ENCODE measurements around the gene ASTL.

The ASTL gene

DNA sequence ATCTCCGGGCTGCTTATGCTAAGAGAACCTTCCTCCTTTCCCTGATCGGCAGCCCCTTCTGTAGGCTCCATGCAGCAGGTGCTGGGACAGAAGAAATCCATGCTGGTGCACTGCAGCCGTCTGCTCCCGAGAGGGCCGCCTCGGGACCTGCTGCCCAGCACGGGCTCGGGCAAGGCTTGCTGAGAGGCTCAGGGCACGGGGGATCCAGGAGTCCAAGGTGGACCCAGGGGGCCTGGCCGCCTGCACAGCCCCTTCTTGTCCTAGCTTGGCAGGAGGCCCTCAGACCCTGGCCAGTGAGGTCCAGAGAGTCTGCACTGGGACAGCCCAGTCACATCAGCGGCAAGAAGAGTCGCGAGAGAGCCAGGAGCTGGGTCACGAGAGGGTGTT is 20.2 kb upstream of the ASTL start:
- DNase-seq: no peak

DNA sequence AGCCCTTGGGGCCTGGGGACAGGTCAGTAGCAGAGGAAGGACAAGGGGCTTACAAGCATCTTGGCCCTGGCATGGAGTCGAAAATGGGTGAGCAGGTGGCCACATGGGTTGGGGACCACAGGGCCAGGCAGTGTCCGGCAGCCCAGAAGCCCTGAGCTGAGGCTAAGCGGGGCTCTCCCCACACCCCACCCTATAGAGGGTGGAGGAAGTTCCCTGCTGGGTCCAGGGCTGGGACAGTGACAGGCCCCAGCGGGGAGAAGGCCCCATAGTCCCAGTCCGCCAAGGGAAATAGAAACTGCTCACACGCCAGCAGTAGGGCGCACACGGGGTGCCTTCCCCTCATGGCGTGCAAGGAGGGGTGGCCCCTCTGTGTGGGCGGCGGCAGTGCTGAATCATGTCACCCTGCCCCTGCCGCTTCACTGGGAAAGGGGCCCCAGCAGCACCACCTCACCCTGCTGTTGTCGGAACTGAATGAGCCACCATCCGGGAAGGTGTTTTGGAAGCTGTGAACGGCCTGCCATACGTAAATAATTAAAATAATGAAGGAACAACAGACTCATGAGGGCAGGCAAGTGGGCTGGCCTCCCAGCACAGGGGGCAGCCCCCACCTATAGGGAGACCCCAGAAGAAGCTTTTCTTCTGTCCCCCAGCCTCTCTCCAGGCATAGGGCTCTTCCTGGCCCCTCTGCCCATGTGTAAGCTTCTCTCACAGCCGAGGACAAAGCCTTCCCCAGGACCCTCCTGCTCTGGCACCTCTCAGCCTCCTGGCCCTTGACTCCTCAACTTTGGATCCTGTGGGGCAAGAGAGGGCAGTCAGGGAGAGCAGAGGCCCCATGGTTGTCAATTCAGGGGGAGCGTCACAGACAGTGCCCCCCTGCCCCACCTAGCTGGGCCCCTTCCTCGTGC is 19.6 kb upstream of the ASTL start:
- DNase-seq: no peak

DNA sequence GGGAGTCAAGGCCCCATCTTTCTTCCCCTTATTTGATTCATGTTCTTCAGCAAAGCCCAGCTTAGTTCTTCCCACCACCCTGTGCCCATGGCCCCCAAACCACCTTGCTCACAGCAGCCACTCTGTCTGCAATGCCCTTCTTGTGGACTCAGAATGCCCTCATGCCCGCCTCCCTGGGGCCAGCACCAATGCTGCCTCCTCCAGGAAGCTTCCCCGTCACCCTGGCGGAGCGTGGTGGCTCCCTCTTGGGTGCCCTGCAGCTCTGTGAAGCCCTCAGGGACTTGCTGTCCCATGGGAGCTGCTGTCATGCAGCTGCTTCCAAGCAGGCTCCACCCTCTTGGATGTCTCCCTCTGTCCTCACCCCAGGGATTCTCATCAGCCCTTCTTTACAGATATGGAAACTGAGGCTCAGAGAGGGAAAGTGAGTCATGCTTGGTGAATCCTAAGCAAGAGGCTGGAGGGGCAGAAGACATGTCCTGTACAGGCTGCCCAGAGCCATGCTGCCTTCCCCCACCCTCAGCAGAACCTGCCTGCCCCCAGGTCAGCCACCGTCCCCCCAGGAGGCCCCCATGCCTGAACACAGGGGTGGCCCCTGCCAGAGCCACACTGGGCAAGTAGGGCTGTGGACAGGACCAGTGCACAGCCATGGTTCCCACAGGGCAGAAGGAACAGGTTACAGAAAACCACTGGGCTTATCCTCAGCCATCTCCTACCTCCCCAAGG is 18.8 kb upstream of the ASTL start:
- DNase-seq: peak; percentile 6

DNA sequence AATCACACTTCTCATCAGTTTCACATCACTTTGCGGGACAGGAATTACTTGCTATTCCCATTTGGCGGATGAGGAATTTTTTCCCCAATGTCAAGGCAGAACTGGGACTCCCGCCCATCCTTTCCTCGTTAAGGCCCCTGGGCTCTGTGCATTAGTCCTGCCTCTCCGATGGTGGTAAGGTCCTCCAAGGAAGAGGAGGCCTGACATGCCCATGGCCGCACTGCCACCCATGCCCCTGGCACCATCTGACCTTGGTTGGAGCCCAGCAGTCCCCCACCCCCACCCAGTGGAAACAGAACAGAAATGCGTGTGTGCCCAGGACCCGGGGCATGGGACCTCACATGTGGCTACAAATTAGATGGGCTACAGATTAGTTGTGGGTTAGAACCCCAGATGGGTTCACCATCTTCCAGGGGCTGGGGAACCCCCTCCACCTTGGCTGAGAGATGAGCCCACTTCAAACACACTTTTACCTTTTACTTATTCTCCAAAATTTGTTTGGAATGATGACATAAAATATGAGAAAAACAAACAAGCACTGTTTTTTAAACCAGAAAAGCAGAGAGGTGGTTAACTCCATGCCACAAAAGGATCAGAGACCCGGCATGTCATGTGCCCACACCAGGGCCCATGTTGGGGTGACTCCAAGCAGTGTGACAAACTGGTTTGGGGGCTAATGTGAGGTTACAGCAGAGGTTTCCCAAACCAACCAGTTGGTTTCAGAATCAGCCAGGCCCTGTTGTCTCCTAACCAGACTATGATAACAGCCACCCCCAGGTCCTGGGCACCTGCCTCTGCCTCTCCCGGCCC is 17.9 kb upstream of the ASTL start:
- DNase-seq: no peak

DNA sequence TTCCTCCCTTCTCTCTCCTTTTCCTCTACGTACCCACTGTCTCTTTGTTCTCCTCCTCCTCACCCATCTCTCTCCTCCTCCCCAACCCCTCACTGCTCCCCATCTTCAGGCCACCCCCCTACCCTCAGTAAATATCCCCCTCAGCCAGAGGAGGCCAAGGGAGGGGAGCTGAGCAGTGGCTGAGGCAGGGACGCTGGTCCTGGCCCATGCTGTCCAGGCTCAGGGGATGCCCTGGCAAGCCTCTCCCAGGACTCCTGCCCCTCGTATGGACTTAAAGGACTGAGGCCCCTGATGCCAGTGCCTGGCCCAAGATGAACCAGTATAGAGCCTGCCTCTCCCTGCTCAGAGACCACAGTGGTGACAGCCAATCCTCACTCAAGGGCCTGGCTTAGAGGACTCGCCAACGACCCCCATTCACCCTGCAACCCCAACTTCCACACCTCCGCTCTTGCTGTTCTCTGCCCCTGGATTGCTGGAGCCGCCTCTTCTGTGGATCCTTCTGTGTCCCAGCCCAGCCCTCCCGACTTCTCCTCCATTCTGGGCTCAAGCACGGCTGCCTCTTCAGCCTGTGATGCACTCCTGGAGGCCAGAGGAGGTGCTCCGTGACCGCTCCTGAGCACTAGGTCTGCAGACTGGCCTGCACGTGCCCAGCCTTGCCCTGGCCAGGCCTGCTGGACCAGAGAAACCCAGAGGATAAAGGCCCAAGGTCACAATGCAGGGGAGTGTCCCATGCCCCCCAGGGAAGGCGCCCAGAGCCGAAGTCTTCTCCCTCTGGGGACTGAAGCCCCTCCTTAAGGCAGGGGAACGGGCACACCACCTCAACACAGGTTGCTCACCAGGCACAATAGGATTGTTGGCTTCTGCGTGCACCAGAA is 16.4 kb upstream of the ASTL start:
- no peak for DNase-seq

DNA sequence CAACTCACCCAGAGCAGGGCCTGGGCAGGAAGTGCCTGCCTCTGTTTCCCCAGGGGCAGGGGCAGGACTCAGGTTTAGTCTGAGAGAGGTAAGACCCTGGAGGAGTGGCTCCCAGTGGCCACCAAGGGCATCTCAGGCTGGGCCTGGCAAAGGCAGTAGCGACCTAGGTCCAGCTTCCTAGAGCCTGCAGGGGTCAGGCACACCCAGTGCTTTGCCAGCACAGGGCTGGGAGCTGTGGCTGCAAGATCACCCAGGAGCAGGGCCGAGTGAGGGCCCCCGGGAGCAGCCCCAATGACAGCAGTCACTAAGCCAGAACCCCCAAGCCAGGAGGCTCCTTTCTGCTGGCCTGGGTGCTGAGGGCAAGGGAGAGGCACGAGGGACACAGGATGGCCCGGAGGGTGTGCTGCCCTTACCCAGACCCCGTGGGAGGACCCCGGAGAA is 15.7 kb upstream of the ASTL start:
- no peak for DNase-seq

DNA sequence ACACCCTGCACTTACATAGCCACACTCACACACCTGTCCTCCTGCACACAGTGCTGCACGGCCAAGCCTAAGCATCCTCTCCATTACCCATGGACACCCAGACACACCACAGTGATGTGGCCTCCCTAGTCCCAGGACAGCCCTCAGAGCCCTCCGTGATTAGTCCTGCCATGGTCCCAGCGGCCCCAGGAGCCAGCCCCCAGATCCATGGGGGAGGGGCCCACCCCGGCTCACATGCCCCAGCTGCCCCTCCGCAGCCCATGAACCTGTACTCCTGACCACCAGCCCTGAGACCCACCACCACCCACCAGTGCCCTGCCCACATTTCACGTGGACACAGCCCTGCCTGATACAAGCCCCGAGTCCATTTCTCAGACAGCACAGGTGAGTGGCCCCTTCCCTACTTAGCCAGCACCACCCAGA is 15.0 kb upstream of the ASTL start:
- DNase-seq: no peak

DNA sequence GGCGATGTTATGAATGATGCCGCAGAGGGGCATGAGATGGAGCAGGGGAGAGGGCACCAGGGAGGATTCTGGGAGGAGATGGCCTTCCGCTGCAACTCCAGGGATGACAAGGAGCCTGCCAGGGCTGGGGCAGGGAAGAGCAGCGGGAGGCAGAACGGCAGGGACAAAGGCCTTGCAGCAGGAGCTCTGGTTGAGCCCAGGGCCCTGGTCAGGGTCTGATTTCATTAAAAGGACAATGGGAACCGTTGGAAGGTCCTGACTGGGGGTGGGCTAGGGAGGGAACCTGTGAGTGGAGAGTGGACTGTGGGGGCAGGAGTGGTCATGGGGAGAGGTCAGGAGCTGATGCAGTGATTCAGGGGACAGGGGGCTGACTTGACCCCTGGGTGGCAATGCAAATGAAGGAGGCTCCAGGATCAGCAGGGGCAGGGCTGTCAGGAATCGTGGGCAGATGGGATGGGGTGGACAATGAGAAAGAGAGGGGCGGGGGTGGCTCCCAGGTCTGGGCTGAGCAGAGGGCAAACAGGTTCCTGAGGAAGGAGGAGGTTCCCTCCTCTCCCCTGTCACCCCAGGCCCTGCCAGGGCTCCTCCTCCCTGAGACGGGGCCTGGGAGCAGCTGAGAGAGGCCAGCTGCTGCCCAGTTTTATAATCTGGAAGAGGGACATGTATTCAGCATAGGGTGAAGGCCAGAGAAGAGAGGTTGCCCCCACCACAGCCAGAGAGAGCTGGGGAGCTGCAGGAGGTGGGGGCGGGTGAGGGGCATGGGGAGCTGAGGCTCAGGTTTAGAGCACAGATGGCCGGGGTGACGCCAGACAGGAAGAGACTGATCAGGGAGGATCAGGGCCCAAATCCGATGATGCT is 14.2 kb upstream of the ASTL start:
- no peak for DNase-seq

DNA sequence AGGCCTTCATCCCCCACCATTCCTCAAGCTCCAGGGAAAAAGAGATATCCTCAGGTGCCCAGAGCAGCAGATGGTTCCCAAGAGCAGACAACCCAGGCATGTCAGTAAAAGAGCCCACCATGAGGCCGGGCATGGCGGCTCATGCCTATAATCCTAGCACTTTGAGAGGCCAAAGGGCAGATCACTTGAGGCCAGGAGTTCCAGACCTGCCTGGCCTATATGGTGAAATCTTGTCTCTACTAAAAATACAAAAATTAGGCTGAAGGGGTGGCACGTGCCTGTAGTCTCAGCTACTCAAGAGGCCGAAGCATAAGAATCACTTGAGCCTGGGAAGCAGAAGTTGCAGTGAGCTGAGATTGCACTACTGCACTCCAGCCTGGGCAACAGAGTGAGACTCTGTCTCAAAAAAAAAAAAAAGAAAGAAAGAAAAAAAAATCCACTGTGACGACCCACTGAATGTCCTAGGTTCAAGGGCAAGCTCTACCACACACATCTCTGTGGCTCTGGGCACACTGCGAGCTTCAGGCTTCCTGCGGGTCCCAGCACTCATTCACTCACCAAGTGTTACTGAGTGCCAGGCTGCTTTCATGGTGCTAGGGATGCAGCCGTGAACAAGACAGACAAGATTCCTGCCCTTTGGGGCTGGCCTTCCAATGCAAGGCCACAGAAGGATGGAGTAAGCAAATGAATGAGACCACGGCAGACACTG is 13.4 kb upstream of the ASTL start:
- no peak for DNase-seq

DNA sequence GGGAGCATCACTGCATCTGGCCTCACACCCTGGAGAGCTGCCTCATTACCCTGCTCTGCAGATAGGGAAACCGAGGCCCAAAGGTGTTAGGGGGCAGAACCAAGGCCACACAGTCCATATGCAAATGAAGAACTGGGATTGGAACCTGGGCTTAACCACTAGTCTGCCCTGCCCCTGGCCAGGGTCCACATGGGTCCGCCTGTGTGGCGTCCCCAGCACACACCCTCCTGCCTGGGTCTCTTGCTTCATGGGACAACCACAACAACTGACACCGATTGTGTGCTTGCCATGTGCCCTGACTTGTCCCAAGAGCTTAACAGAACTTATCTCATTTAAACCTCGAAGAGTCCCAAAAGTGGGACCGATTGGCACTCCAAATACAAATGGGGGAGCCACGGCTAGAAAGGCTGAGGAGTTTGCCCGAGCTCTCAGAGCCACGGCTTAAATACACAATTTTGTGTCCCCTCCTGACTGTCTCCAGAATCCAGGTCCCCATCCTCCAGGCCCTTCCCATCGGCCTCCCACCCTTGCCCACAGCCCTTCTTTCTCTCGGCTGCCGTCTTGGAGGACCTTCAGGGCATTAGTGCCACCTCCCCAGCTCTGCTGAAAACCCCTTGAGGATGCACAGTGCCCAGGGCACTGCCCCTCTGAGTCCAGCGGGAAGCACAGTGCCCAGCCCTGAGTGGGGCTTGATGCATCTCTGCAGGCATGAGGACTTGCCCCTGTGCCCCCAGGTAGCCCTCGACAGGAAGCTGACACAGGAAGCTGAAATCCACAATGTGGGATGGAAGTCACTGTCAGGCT is 12.7 kb upstream of the ASTL start:
- no peak for DNase-seq

DNA sequence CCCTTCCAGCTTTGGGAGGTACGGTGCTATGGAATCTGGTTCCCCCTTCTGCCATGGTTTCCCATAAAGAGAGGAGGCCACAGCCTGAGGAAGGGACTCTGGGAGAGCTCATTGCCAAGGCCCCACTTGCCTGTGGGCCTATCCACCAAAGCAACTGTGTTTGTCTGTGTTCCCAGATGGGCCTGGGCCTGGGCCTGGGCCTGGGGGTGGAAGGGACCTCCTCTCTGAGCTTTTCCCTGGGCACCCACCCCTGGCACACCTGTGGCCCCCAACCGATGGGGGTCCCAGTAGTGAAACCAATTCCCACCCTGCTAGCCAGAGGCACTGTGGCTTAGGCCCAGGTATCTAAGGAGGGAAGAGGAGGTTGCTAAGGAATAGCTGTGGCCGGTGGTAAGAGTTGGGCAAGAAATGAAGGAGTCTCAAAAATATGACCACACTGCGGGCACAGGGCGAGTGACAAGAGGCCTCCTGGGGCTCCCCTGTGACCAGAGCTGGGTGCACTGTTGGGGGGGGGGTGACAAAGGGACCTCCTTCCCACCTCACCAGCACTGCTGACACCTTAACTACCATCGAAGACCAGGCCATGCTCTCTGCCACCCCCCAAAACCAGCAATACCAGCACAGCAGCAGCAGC is 11.8 kb upstream of the ASTL start:
- DNase-seq: no peak

DNA sequence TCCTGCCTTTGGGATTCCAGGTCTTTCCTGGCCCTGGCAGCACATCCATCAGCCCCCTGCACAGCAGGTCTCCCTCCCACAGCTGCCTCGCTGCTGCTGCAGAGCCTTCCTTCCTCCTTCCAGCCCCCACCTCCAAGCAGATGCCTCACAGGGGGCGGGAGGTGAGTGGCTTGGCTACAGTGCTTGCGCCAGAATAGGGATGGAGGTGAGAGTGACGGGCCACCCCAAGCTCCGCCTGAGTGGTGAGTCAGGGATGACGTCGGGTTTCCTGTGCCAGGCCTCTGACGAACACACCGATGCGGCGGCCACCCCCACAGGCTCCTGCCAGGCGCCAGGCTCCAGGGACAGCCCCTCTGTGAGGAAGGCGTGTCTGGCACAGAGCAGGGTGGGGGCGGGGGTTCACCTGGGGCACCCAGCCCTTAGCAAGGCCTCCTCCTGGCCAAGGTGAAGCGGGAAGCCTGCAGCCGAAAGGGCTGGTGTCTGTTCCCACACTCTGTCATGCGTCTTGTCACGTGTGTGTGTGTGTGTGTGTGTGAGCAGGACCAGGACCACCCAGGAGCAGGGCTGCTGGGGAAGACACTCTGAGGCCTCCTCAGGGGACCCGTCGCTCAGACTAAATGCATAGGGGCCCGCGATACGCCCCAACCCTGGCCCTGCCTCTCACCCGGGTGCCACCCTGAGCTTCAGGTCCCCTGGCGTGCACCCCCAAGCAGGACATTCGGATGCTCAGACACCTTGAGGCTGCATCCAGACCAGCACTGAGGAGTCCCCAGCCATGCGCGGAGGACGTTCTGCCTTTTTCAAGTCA is 10.3 kb upstream of the ASTL start:
- peak; percentile 64 for DNase-seq

DNA sequence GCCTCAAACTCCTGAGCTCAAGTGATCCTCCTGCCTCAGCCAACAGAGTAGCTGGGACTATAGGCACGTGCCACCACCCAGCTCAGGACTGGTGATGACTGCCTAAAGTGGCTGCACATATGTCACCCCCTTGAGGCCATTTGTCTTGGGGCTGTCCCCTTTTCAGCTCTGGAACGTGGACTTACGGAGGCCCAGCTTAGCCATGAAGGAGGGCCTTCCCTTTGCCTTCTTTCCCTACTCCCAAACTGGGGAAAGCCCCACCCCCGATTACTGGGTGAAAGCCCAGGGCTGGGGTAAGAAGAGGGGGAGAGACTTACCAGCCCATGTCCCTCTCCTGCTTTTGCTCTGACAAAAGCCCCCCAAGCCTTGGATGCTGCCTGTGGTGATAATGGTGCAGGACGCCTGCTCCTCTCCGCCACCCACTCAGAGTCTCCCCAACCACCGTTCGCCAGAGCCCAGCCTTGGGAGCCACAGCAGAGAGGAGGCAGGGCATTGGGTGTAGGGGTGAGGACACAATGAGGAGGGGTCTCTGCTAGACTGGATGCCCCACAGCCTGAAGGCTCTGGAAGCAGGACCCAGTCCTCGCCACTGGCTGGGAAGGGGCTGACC is 9.4 kb upstream of the ASTL start:
- no peak for DNase-seq

DNA sequence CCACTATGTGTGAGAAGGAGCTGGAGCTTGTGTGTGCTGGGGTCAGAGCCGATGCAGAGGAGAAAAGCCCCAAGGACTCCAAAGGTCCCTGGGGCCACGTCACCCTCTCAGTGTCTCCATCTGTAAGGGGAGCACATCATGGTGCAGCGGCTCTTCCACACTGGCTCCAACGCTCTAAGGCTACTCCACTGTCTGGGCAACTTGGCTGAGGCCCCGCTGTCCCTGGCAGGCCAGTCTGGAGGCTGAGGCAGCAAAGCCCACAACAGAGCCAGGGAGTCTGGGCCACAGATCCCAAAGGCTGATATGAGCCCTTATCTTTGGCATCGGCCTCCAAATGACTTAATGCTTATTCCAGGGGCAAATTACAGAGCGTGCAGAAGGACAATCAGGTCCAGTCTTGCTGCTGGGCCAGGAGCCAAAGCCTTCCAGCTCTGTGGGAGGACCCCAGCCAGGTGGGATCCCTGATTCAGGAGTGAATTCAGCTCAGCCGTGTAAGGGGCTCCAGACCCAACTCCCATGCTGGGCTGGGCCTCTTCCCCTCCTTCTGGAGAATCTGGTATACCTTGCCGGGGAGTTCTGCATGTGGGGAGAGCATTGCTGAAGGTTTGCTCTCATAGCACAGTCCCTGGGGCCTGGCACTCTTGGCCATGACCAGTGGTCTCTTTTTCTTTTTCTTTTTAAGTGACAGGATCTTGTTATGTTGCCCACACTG is 8.7 kb upstream of the ASTL start:
- DNase-seq: no peak

DNA sequence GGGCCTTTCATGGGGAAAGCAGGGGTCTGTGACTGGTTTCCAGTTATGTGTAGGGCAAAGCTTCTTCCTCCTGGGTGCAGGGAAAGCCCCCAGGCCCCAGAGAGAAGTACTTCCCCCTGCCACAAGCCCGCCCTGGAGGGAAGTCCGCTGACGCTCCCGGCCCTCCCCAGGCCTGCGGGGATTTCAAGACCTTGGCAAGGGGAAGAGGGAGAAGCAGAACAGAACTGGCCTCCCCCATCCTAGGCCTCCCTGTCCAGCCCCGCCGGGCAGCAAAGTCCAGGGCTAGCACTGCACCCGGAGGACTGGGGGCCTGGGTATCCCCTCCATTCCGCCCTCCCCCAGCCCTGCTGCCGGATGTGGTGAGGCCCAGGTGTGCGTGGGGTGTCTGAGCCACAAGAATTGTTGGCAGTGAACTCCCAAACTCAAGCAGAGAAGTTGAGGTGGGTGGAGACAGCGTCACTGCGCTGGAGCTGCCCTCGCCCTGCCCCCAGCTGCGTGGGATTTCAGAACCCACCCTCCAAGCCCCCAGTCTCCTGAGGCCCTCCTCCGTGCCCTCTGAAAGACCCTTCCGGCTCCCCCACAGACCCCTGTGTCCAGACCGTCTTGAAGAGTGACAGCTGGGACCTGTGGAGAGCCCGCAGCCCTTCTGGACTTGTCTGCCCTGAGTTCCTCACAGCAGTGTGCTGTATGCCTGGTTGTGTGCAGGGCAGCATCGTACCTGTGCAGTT is 8.0 kb upstream of the ASTL start:
- no peak for DNase-seq

DNA sequence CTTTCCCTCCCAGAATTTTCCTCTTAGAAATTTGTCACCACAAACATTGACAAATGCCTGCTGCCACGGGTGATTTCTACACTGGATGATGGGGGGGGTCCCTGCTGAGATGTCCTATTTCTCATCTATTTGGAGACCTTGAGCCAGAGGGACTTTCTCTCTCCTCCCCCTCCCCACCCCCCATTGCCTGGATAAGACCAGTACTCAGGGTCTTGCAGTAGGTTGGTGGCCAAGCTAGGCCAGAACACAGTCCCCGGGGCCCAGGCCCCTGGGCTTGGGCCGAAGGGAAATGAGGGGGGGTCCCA is 7.5 kb upstream of the ASTL start:
- no peak for DNase-seq

Data from NCI-H1436 treated with DMSO at 0.1 percent for 48 hours (cell line).